ENCODE results near the gene ARHGAP8.

ARHGAP8 gene

GRCh38 chr22:44711241-44711560 is 41.2 kb upstream of the ARHGAP8 start:
- H3K27ac ChIP-seq (ENCODE audit: insufficient read depth, low read depth, low read length, poor library complexity, severe bottlenecking): no peak overlapping the region

GRCh38 chr22:44711690-44712555 is 40.5 kb upstream of the ARHGAP8 start:
- H3K9me3 ChIP-seq (ENCODE audit: control insufficient read depth, low read length): no peaks in the 10 kb centered on the region
- no peak overlapping the region for H3K4me3 ChIP-seq (ENCODE audit: insufficient read depth, low read depth, low read length)
- no peaks in the 10 kb centered on the region for H3K27me3 ChIP-seq (ENCODE audit: control insufficient read depth, insufficient read depth, low read length, poor library complexity, severe bottlenecking)
- H3K4me1 ChIP-seq (ENCODE audit: control insufficient read depth, insufficient read depth, low read length): peaks cover 15% of the 10 kb centered on the region
- no peaks in the 10 kb centered on the region for H3K36me3 ChIP-seq (ENCODE audit: control insufficient read depth, insufficient read depth, low read length)
- 93 to 94% methylated on average over 23 of the region's 23 CpGs for WGBS, 2 experiments
- H3K27ac ChIP-seq (ENCODE audit: insufficient read depth, low read depth, low read length, poor library complexity, severe bottlenecking): no peak overlapping the region

More at GRCh38 chr22:44711241-44711560, 41.2 kb upstream of the ARHGAP8 start:
- Histone ChIP-seq H3K36me3 (ENCODE audit: control insufficient read depth, insufficient read depth, low read length) (no peaks in the 10 kb centered on the region), H3K9me3 (ENCODE audit: control insufficient read depth, low read length) (no peaks in the 10 kb centered on the region), H3K27me3 (ENCODE audit: control insufficient read depth, insufficient read depth, low read length, poor library complexity, severe bottlenecking) (no peaks in the 10 kb centered on the region), H3K4me3 (ENCODE audit: insufficient read depth, low read depth, low read length) (no peak overlapping the region), H3K4me1 (ENCODE audit: control insufficient read depth, insufficient read depth, low read length) (peaks cover 15% of the 10 kb centered on the region)
- WGBS, 2 experiments: 84 to 89% methylated on average over 4 of the region's 4 CpGs

- Histone ChIP-seq H3K9me3 (ENCODE audit: control insufficient read depth, low read length) (no peaks in the 10 kb centered on the region), H3K36me3 (ENCODE audit: control insufficient read depth, insufficient read depth, low read length) (no peaks in the 10 kb centered on the region)
Measured at GRCh38 chr22:44712962-44713361, 39.4 kb upstream of the ARHGAP8 start.

GRCh38 chr22:44714703-44715350 is 37.5 kb upstream of the ARHGAP8 start:
- Histone ChIP-seq H3K27me3 (ENCODE audit: control insufficient read depth, insufficient read depth, low read length, poor library complexity, severe bottlenecking) (no peaks in the 10 kb centered on the region), H3K36me3 (ENCODE audit: control insufficient read depth, insufficient read depth, low read length) (no peaks in the 10 kb centered on the region), H3K27ac (ENCODE audit: insufficient read depth, low read depth, low read length, poor library complexity, severe bottlenecking) (no peak overlapping the region), H3K9me3 (ENCODE audit: control insufficient read depth, low read length) (no peaks in the 10 kb centered on the region), H3K4me3 (ENCODE audit: insufficient read depth, low read depth, low read length) (no peak overlapping the region), H3K4me1 (ENCODE audit: control insufficient read depth, insufficient read depth, low read length) (peaks cover 19% of the 10 kb centered on the region)
- 87 to 89% methylated on average over 18 of the region's 18 CpGs for WGBS, 2 experiments

More at GRCh38 chr22:44712962-44713361, 39.4 kb upstream of the ARHGAP8 start:
- Histone ChIP-seq H3K4me3 (ENCODE audit: insufficient read depth, low read depth, low read length) (no peak overlapping the region), H3K27me3 (ENCODE audit: control insufficient read depth, insufficient read depth, low read length, poor library complexity, severe bottlenecking) (no peaks in the 10 kb centered on the region), H3K27ac (ENCODE audit: insufficient read depth, low read depth, low read length, poor library complexity, severe bottlenecking) (no peak overlapping the region), H3K4me1 (ENCODE audit: control insufficient read depth, insufficient read depth, low read length) (peaks cover 15% of the 10 kb centered on the region)
- 93% methylated on average over 8 of the region's 8 CpGs for WGBS, 2 experiments

- no peaks in the 10 kb centered on the region for H3K36me3 ChIP-seq (ENCODE audit: control insufficient read depth, insufficient read depth, low read length)
- H3K9me3 ChIP-seq (ENCODE audit: control insufficient read depth, low read length): no peaks in the 10 kb centered on the region
- peaks cover 23% of the 10 kb centered on the region for H3K4me1 ChIP-seq (ENCODE audit: control insufficient read depth, insufficient read depth, low read length)
- no peak overlapping the region for H3K4me3 ChIP-seq (ENCODE audit: insufficient read depth, low read depth, low read length)
- no peaks in the 10 kb centered on the region for H3K27me3 ChIP-seq (ENCODE audit: control insufficient read depth, insufficient read depth, low read length, poor library complexity, severe bottlenecking)
- H3K27ac ChIP-seq (ENCODE audit: insufficient read depth, low read depth, low read length, poor library complexity, severe bottlenecking): no peak overlapping the region
- whole genome bisulfite sequencing, 2 experiments: 93 to 96% methylated on average over 3 of the region's 3 CpGs
Measured at GRCh38 chr22:44718418-44718817, 34.0 kb upstream of the ARHGAP8 start.

- Histone ChIP-seq H3K9me3 (ENCODE audit: control insufficient read depth, low read length) (no peaks in the 10 kb centered on the region), H3K4me3 (ENCODE audit: insufficient read depth, low read depth, low read length) (no peak overlapping the region), H3K27me3 (ENCODE audit: control insufficient read depth, insufficient read depth, low read length, poor library complexity, severe bottlenecking) (no peaks in the 10 kb centered on the region), H3K27ac (ENCODE audit: insufficient read depth, low read depth, low read length, poor library complexity, severe bottlenecking) (no peak overlapping the region), H3K4me1 (ENCODE audit: control insufficient read depth, insufficient read depth, low read length) (peaks cover 23% of the 10 kb centered on the region), H3K36me3 (ENCODE audit: control insufficient read depth, insufficient read depth, low read length) (no peaks in the 10 kb centered on the region)
- WGBS, 2 experiments: 87 to 89% methylated on average over 13 of the region's 13 CpGs
Measured at GRCh38 chr22:44719586-44720368, 32.6 kb upstream of the ARHGAP8 start.

GRCh38 chr22:44721213-44721612 is 31.2 kb upstream of the ARHGAP8 start:
- Histone ChIP-seq H3K27me3 (ENCODE audit: control insufficient read depth, insufficient read depth, low read length, poor library complexity, severe bottlenecking) (no peaks in the 10 kb centered on the region), H3K27ac (ENCODE audit: insufficient read depth, low read depth, low read length, poor library complexity, severe bottlenecking) (peak overlapping the region; percentile 26), H3K36me3 (ENCODE audit: control insufficient read depth, insufficient read depth, low read length) (no peaks in the 10 kb centered on the region), H3K4me1 (ENCODE audit: control insufficient read depth, insufficient read depth, low read length) (peaks cover 23% of the 10 kb centered on the region), H3K9me3 (ENCODE audit: control insufficient read depth, low read length) (no peaks in the 10 kb centered on the region), H3K4me3 (ENCODE audit: insufficient read depth, low read depth, low read length) (no peak overlapping the region)
- WGBS, 2 experiments: 83 to 87% methylated on average over 7 of the region's 7 CpGs

- Histone ChIP-seq H3K27me3 (ENCODE audit: control insufficient read depth, insufficient read depth, low read length, poor library complexity, severe bottlenecking) (no peaks in the 10 kb centered on the region), H3K4me3 (ENCODE audit: insufficient read depth, low read depth, low read length) (no peak overlapping the region), H3K36me3 (ENCODE audit: control insufficient read depth, insufficient read depth, low read length) (no peaks in the 10 kb centered on the region), H3K4me1 (ENCODE audit: control insufficient read depth, insufficient read depth, low read length) (peaks cover 23% of the 10 kb centered on the region), H3K9me3 (ENCODE audit: control insufficient read depth, low read length) (no peaks in the 10 kb centered on the region), H3K27ac (ENCODE audit: insufficient read depth, low read depth, low read length, poor library complexity, severe bottlenecking) (no peak overlapping the region)
- WGBS, 2 experiments: 72 to 80% methylated on average over 2 of the region's 2 CpGs
Measured at GRCh38 chr22:44722611-44723010, 29.8 kb upstream of the ARHGAP8 start.

- H3K27me3 ChIP-seq (ENCODE audit: control insufficient read depth, insufficient read depth, low read length, poor library complexity, severe bottlenecking): no peaks in the 10 kb centered on the region
- WGBS, 2 experiments: 89 to 93% methylated on average over 2 of the region's 2 CpGs
- H3K4me3 ChIP-seq (ENCODE audit: insufficient read depth, low read depth, low read length): no peak overlapping the region
- peaks cover 23% of the 10 kb centered on the region for H3K4me1 ChIP-seq (ENCODE audit: control insufficient read depth, insufficient read depth, low read length)
- H3K9me3 ChIP-seq (ENCODE audit: control insufficient read depth, low read length): no peaks in the 10 kb centered on the region
- H3K36me3 ChIP-seq (ENCODE audit: control insufficient read depth, insufficient read depth, low read length): no peaks in the 10 kb centered on the region
- H3K27ac ChIP-seq (ENCODE audit: insufficient read depth, low read depth, low read length, poor library complexity, severe bottlenecking): no peak overlapping the region
Measured at GRCh38 chr22:44723801-44724200, 28.6 kb upstream of the ARHGAP8 start.

GRCh38 chr22:44724416-44724815 is 28.0 kb upstream of the ARHGAP8 start:
- 94% methylated on average over 6 of the region's 6 CpGs for WGBS, 2 experiments
- peaks cover 19% of the 10 kb centered on the region for H3K4me1 ChIP-seq (ENCODE audit: control insufficient read depth, insufficient read depth, low read length)
- no peaks in the 10 kb centered on the region for H3K27me3 ChIP-seq (ENCODE audit: control insufficient read depth, insufficient read depth, low read length, poor library complexity, severe bottlenecking)
- H3K4me3 ChIP-seq (ENCODE audit: insufficient read depth, low read depth, low read length): no peak overlapping the region
- H3K9me3 ChIP-seq (ENCODE audit: control insufficient read depth, low read length): no peaks in the 10 kb centered on the region
- no peak overlapping the region for H3K27ac ChIP-seq (ENCODE audit: insufficient read depth, low read depth, low read length, poor library complexity, severe bottlenecking)
- no peaks in the 10 kb centered on the region for H3K36me3 ChIP-seq (ENCODE audit: control insufficient read depth, insufficient read depth, low read length)

Data from ectodermal cell (in vitro differentiated cells).